ENCODE measurements around the gene SH3BP2.

Gene SH3BP2

GRCh38 chr4:2875556-2875955, 82.7 kb downstream of the SH3BP2 start:
- no peak for DNase-seq (ENCODE audit: low read depth in 2 of 2)

GRCh38 chr4:2878346-2878745, 85.5 kb downstream of the SH3BP2 start:
- DNase-seq (ENCODE audit: low read depth in 2 of 2), result no peak

- no peak for DNase-seq (ENCODE audit: low read depth in 2 of 2)
Measured at GRCh38 chr4:2879026-2879425, 86.1 kb downstream of the SH3BP2 start.

GRCh38 chr4:2881431-2881830, 88.5 kb downstream of the SH3BP2 start:
- no peak for DNase-seq (ENCODE audit: low read depth in 2 of 2)

- no peak for DNase-seq (ENCODE audit: low read depth in 2 of 2)
Measured at GRCh38 chr4:2882341-2882740, 89.5 kb downstream of the SH3BP2 start.

GRCh38 chr4:2886161-2886560, 93.3 kb downstream of the SH3BP2 start:
- no peak for DNase-seq (ENCODE audit: low read depth in 2 of 2)

GRCh38 chr4:2886622-2887021, 93.7 kb downstream of the SH3BP2 start:
- DNase-seq (ENCODE audit: low read depth in 2 of 2), result no peak

GRCh38 chr4:2887343-2887742, 94.5 kb downstream of the SH3BP2 start:
- no peak for DNase-seq (ENCODE audit: low read depth in 2 of 2)

- DNase-seq (ENCODE audit: low read depth in 2 of 2), result no peak
Measured at GRCh38 chr4:2888886-2889285, 96.0 kb downstream of the SH3BP2 start.
